ENCODE measurements around the gene CRHBP.
"Not testable (repeated sequence)": the region's sequence is repeated elsewhere in the genome, so short reads cannot be mapped to it uniquely, and the experiment has no call there.

Gene CRHBP

GRCh38 chr5:76944638-76945037 is 8.2 kb upstream of the CRHBP start:
- DNase-seq (ENCODE audit: low read depth) = no peak
- no peak overlapping the region for H3K4me3 ChIP-seq (ENCODE audit: low read length)
- no peak for TF ChIP-seq CTCF (conservative IDR thresholded peaks at IDR 0.05; ENCODE audit: low read depth, low read length)

- not testable (repeated sequence) for DNase-seq (ENCODE audit: low read depth); H3K4me3 ChIP-seq (ENCODE audit: low read length)
Observed at GRCh38 chr5:76945238-76945637, 7.6 kb upstream of the CRHBP start.

DNA sequence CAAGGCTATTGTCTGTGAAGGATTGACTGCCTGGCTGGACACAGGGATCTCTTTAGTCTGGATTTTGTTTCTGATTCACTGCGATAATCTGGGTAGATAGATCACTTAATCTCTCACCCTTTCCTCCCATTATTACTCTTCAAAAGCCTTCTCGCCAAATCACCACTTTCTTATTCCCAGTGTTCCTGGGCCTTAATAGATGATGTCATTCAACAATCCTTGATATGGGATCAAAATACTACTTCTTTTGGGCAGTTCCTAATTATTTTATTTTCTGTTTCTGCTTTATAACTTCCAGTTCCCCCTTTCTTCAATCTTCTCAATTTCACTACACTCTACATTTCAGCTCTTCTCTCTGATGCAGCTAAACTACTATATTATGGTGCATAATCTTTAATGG is 6.8 kb upstream of the CRHBP start:
- TF ChIP-seq CTCF (conservative IDR thresholded peaks at IDR 0.05; ENCODE audit: low read depth, low read length) = no peak
- H3K4me3 ChIP-seq (ENCODE audit: low read length) = no peak overlapping the region
- DNase-seq (ENCODE audit: low read depth) = no peak

- no peak for TF ChIP-seq CTCF (conservative IDR thresholded peaks at IDR 0.05; ENCODE audit: low read depth, low read length)
- DNase-seq (ENCODE audit: low read depth) = no peak
- no peak overlapping the region for H3K4me3 ChIP-seq (ENCODE audit: low read length)
Observed at GRCh38 chr5:76947082-76947503, 5.8 kb upstream of the CRHBP start.

- no peak for DNase-seq (ENCODE audit: low read depth)
- no peak for TF ChIP-seq CTCF (conservative IDR thresholded peaks at IDR 0.05; ENCODE audit: low read depth, low read length)
- peak overlapping the region; percentile 54 for H3K4me3 ChIP-seq (ENCODE audit: low read length)
Observed at GRCh38 chr5:76953551-76954382, 922 bp downstream of the CRHBP start.

- peak overlapping the region; percentile 54 for H3K4me3 ChIP-seq (ENCODE audit: low read length)
- no peak for DNase-seq (ENCODE audit: low read depth)
- TF ChIP-seq CTCF (conservative IDR thresholded peaks at IDR 0.05; ENCODE audit: low read depth, low read length) = no peak
Observed at GRCh38 chr5:76954383-76954763, 1.5 kb downstream of the CRHBP start.

DNA sequence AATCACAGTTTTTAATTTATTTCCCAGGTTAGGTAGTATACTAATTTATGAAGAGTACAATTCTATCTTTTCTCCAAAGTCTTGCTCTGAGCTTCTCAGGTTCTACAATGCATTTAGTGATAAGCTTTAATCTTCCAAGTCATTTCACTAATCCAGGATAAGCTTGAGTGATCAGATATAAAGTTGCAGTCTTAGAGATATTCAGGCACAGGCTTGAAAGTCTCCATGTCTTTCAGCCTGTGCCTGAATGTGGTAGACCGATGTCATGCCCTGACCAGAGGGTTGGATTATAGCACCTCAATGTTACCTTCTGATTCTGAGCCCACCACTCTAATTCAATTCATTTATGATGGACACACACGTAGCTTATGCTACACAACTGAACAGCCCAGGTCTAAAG is 3.2 kb downstream of the CRHBP start:
- no peak overlapping the region for H3K4me3 ChIP-seq (ENCODE audit: low read length)
- TF ChIP-seq CTCF (conservative IDR thresholded peaks at IDR 0.05; ENCODE audit: low read depth, low read length) = no peak
- DNase-seq (ENCODE audit: low read depth) = peak; percentile 29
